Urinary bladder (tissue), 4 donors: ENCODE data around the gene KIRREL3. TPM values are rescaled to one million over a fixed set of nuclear protein-coding genes. Genes with fewer than 3 reads are reported as not detected.

Experiments used
- DNase-seq: peaks from one replicate; pipeline ENCODE4 v3.0.0-alpha.2; 2015; ENCODE audit errors: extremely low spot score
- H3K27ac ChIP-seq: one replicate; pipeline ENCODE4 v1.5.1; 2013; ENCODE audit warnings: low read depth, mild to moderate bottlenecking, moderate library complexity
- H3K36me3 ChIP-seq: one replicate; pipeline ENCODE4 v1.6.1; 2013; ENCODE audit warnings: mild to moderate bottlenecking, moderate library complexity; ENCODE audit not compliant: insufficient read depth
- H3K4me1 ChIP-seq: one replicate; pipeline ENCODE4 v1.6.1; 2013; ENCODE audit warnings: mild to moderate bottlenecking, moderate library complexity; ENCODE audit not compliant: insufficient read depth
- H3K4me3 ChIP-seq: one replicate; pipeline ENCODE4 v1.5.1; 2013; ENCODE audit warnings: low read depth, low read length
- WGBS: extraction: QIAGEN DNeasy Blood & Tissue Kit; methylation state at CpG from one replicate; pipeline ENCODE4 v1.1.7; 2013; 5-methylcytosine and 5-hydroxymethylcytosine counted together
- polyA plus RNA-seq: library from polyadenylated mRNA; stranded (reverse); fragments of 200-250 nt; gene quantifications from one replicate; pipeline ENCODE4 v1.2.3, GENCODE V29; 2013
- total RNA-seq: library from RNA; depleted of rRNA; stranded (reverse); fragments of >200 nt; gene quantifications from one replicate; pipeline ENCODE4 v1.2.3, GENCODE V29; 2014
- donor health status: healthy with polysubstance abuse.
- donor health status: healthy.

KIRREL3 gene
- total and polyA plus RNA-seq, 2 donors: 0.80 to 1.0 TPM

GRCh38 chr11:126423743-126424142 is 576.8 kb downstream of the KIRREL3 start:
- 74% methylated on average over 11 of the region's 11 CpGs for WGBS
- no peak for DNase-seq
- H3K27ac ChIP-seq: no peak overlapping the region
- no peaks in the 10 kb centered on the region for H3K4me1 ChIP-seq
- no peak overlapping the region for H3K4me3 ChIP-seq
- H3K36me3 ChIP-seq: no peaks in the 10 kb centered on the region

GRCh38 chr11:126423154-126423553 is 577.4 kb downstream of the KIRREL3 start:
- Histone ChIP-seq H3K4me1 (no peaks in the 10 kb centered on the region), H3K36me3 (no peaks in the 10 kb centered on the region), H3K4me3 (no peak overlapping the region), H3K27ac (no peak overlapping the region)
- no peak for DNase-seq
- WGBS: 64% methylated on average over 2 of the region's 2 CpGs

- WGBS: 94% methylated on average over 2 of the region's 2 CpGs
- Histone ChIP-seq H3K36me3 (no peaks in the 10 kb centered on the region), H3K4me3 (no peak overlapping the region), H3K4me1 (no peaks in the 10 kb centered on the region), H3K27ac (no peak overlapping the region)
- DNase-seq: no peak
Observed at GRCh38 chr11:126422446-126422845, 578.1 kb downstream of the KIRREL3 start.

GRCh38 chr11:126421271-126421671 is 579.3 kb downstream of the KIRREL3 start:
- H3K36me3 ChIP-seq: no peaks in the 10 kb centered on the region
- no peak for DNase-seq
- no peak overlapping the region for H3K4me3 ChIP-seq
- H3K4me1 ChIP-seq: no peaks in the 10 kb centered on the region
- no peak overlapping the region for H3K27ac ChIP-seq
- 77% methylated on average over 13 of the region's 13 CpGs for WGBS

- Histone ChIP-seq H3K4me1 (no peaks in the 10 kb centered on the region), H3K36me3 (no peaks in the 10 kb centered on the region), H3K27ac (no peak overlapping the region), H3K4me3 (no peak overlapping the region)
- 63% methylated on average over 6 of the region's 6 CpGs for WGBS
- no peak for DNase-seq
Observed at GRCh38 chr11:126420698-126421256, 579.8 kb downstream of the KIRREL3 start.

GRCh38 chr11:126419801-126420697 is 580.5 kb downstream of the KIRREL3 start:
- DNase-seq: peak; percentile 55
- 62% methylated on average over 11 of the region's 11 CpGs for WGBS
- no peaks in the 10 kb centered on the region for H3K4me1 ChIP-seq
- H3K36me3 ChIP-seq: no peaks in the 10 kb centered on the region
- no peak overlapping the region for H3K27ac ChIP-seq
- H3K4me3 ChIP-seq: no peak overlapping the region

- H3K4me3 ChIP-seq: no peak overlapping the region
- H3K27ac ChIP-seq: no peak overlapping the region
- 33% methylated on average over 1 of the region's 1 CpG for WGBS
- DNase-seq: no peak
- no peaks in the 10 kb centered on the region for H3K36me3 ChIP-seq
- no peaks in the 10 kb centered on the region for H3K4me1 ChIP-seq
Observed at GRCh38 chr11:126418887-126419286, 581.7 kb downstream of the KIRREL3 start.

GRCh38 chr11:126417091-126417862 is 583.3 kb downstream of the KIRREL3 start:
- no peak for DNase-seq
- peak overlapping the region; percentile 85 for H3K27ac ChIP-seq
- H3K36me3 ChIP-seq: no peaks in the 10 kb centered on the region
- H3K4me3 ChIP-seq: no peak overlapping the region
- WGBS: 46% methylated on average over 12 of the region's 12 CpGs
- H3K4me1 ChIP-seq: no peaks in the 10 kb centered on the region

GRCh38 chr11:126416542-126417090 is 584.0 kb downstream of the KIRREL3 start:
- peak; percentile 81 for DNase-seq
- 3% methylated on average over 52 of the region's 52 CpGs for WGBS
- Histone ChIP-seq H3K4me3 (peak overlapping the region; percentile 22), H3K4me1 (no peaks in the 10 kb centered on the region), H3K36me3 (no peaks in the 10 kb centered on the region), H3K27ac (peak overlapping the region; percentile 85)

- Histone ChIP-seq H3K36me3 (no peaks in the 10 kb centered on the region), H3K27ac (peak overlapping the region; percentile 85), H3K4me3 (no peak overlapping the region), H3K4me1 (no peaks in the 10 kb centered on the region)
- peak; percentile 81 for DNase-seq
- 39% methylated on average over 19 of the region's 19 CpGs for WGBS
Observed at GRCh38 chr11:126415669-126416420, 584.7 kb downstream of the KIRREL3 start.

GRCh38 chr11:126415128-126415527 is 585.4 kb downstream of the KIRREL3 start:
- peak; percentile 90 for DNase-seq
- no peaks in the 10 kb centered on the region for H3K4me1 ChIP-seq
- peak overlapping the region; percentile 75 for H3K27ac ChIP-seq
- no peaks in the 10 kb centered on the region for H3K36me3 ChIP-seq
- H3K4me3 ChIP-seq: no peak overlapping the region
- 22% methylated on average over 7 of the region's 7 CpGs for WGBS

- H3K4me3 ChIP-seq: no peak overlapping the region
- H3K27ac ChIP-seq: peak overlapping the region; percentile 75
- H3K4me1 ChIP-seq: no peaks in the 10 kb centered on the region
- WGBS: 42% methylated on average over 5 of the region's 5 CpGs
- H3K36me3 ChIP-seq: no peaks in the 10 kb centered on the region
- no peak for DNase-seq
Observed at GRCh38 chr11:126414615-126415014, 586.0 kb downstream of the KIRREL3 start.

GRCh38 chr11:126413843-126414405 is 586.6 kb downstream of the KIRREL3 start:
- no peak for DNase-seq
- Histone ChIP-seq H3K4me3 (no peak overlapping the region), H3K4me1 (no peaks in the 10 kb centered on the region), H3K27ac (no peak overlapping the region), H3K36me3 (no peaks in the 10 kb centered on the region)
- 89% methylated on average over 9 of the region's 9 CpGs for WGBS
